Daoy (cell line): ENCODE results near the gene CARD14. TPM values are rescaled to one million over a fixed set of nuclear protein-coding genes. Genes with fewer than 3 reads are reported as not detected.
"Not testable (repeated sequence)": the region's sequence is repeated elsewhere in the genome, so short reads cannot be mapped to it uniquely, and the experiment has no call there.

Experiments
- DNase-seq: peaks from one replicate; pipeline ENCODE4 v3.0.0-alpha.2; 2015; ENCODE audit warnings: low read depth
- total RNA-seq: library from RNA; depleted of rRNA; stranded (reverse); fragments of >200 nt; shearing (Covaris generic); gene quantifications from 2 replicates; pipeline ENCODE4 v1.2.3, GENCODE V29; 2014; rRNA removed

Gene CARD14
- total RNA-seq, 1 experiment from 2014 or later = not detected

DNA sequence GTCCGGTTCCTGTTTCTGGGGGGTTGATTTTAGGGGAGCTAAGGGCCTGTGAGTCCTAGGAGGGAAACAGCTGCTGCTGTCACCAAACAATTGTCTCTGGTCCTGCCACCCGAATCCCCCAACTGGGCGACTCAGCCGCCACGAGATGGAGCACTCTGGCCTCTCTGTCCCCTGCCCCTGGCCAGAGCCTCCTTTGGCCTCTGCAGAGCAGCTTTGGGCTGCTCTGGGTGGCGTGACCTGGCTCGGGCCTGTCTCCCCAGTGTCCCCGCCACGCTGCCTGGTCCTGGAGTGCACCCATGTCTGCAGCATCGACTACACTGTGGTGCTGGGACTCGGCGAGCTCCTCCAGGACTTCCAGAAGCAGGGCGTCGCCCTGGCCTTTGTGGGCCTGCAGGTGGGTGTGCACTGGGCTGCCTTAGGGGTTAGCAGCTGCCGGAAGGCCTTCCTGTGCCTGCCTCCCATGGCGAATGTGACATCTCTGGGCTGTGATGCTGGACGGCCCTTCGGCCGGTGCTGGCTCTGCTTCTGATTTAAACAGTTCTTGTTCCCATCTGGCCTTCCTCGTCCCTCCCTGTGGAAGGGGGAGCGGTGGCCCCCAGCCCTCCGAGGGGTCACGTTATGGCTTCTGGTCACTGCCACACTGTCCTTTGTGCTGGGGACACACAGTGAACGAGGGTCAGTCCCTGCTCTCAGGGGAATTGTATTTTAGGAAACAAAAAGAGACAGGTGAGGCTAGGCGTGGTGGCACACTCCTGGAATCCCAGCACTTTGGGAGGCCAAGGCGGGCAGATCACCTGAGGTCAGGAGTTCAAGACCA is 79.3 kb downstream of the CARD14 start:
- no peak for DNase-seq

DNA sequence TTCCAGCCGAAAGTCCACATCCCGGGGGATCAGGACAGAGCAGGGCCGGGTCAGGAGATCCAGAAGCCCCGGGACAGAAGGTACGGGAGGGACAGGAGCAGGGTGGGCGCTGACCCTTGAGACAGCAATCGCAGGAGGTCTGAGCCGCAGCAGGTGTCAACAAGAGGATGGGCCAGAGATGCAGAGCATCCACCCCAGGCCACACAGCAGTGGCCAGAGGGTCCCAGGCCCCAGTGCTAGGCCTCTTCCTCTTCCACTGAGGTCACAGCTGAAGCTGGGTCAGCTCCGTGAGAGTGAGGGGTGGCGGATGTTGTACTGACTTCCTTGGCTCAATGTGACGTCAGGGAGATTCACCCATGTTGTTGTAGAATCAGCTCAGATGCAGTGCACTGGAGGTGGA is 82.1 kb downstream of the CARD14 start:
- DNase-seq = no peak

DNA sequence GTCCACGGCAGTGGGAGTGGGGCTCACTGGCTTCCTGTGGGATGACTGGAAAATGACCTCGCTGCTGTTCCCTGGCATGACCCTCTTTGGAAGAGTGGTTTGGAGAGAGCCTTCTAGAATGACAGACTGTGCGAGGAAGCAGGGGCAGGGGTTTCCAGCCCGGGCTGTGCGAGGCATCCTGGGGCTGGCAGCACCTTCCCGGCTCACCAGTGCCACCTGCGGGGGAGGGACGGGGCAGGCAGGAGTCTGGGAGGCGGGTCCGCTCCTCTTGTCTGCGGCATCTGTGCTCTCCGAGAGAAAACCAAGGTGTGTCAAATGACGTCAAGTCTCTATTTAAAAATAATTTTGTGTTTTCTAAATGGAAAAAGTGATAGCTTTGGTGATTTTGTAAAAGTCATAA is 83.0 kb downstream of the CARD14 start:
- peak; percentile 58 for DNase-seq

DNA sequence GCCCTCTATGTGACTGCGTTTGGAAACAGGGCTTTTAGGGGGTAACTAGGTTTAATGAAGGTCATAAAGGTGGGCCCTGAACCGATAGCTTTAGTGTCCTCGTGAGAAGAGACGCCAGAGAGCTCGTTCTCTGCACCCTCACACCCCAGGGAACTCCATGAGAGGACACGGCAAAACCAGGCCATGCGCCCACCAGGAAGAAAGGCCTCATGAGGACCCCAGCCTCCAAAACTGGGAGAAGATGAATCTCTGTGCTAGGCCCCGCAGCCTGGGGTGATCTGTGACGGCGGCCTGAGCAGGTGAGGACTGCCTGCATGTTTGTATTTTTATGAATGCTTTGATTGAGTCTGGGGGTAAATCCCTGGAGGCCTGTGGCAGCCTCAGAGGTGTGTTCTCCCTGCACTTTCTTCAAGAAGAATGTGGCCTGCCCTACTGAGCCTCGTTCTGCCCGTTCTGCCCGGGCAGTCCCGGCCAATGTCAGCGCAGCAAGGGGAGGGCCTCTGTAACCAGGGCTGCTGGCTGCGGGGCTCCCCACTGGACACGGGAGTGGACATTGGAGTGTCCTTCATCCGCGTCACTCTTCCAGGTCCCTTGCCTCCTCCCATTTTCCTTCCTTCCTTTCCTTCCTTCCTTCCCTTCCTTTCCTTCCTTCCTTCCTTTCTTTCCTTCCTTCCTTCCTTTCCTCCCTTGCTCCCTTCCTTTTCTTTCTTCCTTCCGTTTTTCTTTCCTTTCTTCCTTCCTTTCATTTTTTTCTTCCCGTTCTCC is 84.0 kb downstream of the CARD14 start:
- no peak for DNase-seq

DNA sequence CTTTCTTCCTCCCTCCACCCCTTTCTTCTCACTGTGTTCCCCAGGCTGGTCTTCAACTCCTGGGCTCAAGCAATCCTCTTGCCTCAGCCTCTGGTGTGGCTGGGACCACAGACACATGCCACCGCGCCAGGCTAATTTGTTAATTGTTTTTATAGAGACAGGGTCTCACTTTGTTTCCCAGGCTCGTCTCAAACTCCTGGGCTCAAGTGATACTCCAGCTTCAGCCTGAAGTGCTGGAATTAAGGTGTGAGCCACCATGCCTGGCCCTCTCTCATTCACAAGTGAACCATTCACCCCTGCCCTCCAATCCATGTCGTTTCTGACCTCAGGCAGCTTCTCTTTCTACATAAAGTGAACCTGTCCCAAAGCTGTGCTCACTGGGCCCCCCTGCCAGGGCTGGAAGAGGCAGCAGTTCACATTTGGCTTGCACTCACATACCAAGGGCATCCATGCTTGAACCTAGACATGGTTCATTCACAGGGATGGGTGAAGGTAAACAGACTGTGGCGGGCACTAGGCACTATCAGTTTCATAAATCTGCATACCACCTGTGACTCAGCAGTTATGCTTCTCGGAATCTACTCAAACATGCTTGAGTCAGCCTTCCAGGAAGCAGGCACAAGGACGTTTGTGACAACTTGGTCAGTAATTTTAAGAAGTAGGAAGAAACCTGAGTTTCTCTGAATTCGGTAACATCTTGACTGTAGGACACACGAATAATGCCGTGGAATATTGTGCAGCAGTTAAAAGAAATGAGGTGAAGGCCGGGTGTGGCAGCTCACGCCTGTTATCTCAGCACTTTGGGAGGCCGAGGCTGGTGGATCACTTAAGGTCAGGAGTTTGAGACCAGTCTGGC is 84.8 kb downstream of the CARD14 start:
- peak; percentile 89 for DNase-seq

DNA sequence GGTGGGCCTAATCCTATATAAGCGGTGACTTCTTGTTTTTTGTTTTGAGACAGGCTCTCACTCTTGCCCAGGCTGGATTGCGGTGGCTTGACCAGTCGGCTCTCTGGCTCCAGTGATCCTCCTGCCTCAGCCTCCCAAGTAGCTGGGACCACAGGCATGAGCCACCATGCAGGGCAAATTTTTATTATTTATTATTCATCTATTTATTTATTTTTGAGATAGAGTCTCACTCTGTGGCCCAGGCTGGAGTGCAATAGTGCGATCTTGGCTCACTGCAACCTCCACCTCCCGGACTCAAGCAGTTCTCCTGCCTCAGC is 86.2 kb downstream of the CARD14 start:
- DNase-seq = no peak

DNA sequence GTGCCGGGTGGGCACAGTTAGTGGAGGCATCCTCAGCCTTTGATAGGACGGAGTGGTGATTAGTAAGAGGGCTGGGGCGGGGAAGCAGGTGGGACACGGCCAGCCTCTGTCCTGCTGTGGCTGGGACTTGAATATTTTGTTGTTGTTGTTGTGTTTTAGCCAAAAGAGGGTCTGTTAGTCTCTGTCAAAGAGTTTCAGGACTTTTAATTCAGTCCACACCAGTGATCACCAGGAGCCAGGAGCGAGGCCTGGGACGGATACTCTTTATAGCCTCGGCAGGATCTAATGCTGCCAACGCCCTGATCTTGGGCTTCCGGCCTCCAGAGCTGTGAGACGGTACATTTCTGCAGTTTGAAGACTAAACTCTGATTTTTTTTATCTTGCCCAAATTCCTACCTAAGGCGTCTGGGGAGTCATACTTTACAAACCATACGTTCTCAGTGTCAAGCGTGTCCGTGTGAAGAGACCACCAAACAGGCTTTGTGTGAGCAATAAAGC is 87.9 kb downstream of the CARD14 start:
- no peak for DNase-seq

DNA sequence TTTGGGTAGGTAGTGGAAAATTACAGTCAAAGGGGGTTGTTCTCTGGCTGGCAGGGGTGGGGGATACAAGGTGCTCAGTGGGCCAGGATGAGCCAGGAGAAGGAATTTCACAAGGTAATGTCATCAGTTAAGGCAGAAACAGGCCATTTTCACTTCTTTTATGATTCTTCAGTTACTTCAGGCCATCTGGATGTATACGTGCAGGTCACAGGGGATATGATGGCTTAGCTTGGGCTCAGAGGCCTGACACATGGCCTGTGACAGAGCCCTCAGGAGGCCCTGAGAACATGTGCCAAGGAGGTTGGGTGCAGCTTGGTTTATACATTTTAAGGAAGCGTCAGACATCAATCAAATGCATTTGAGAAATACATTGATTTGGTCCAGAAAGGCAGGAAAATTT is 88.5 kb downstream of the CARD14 start:
- not testable (repeated sequence) for DNase-seq

Other genes starting within 250 kb of the CARD14 start
- 20.3 and 26.5 TPM in 2 replicates for gene TBC1D16, start 134.2 kb upstream of the CARD14 start, total RNA-seq
- 1.3 and 1.7 TPM in 2 replicates for gene CCDC40, start 133.4 kb upstream of the CARD14 start, total RNA-seq
- 1.5 and 3.1 TPM in 2 replicates for gene GAA, start 68.4 kb upstream of the CARD14 start, total RNA-seq
- 105 and 186 TPM in 2 replicates for gene EIF4A3, start 22.9 kb upstream of the CARD14 start, total RNA-seq
- 2.1 and 2.4 TPM in 2 replicates for gene SGSH, start 50.3 kb downstream of the CARD14 start, total RNA-seq
- gene SLC26A11, start 50.4 kb downstream of the CARD14 start, total RNA-seq = 0.69 and 1.9 TPM in 2 replicates
- gene RNF213, start 90.8 kb downstream of the CARD14 start, total RNA-seq = 19.0 and 22.2 TPM in 2 replicates
- gene ENDOV, start 245.1 kb downstream of the CARD14 start, total RNA-seq = 22.4 and 24.6 TPM in 2 replicates